ENCODE results near the gene NXF2.
"Not testable (repeated sequence)": the region's sequence is repeated elsewhere in the genome, so short reads cannot be mapped to it uniquely, and the experiment has no call there.

The NXF2 gene, protein sequence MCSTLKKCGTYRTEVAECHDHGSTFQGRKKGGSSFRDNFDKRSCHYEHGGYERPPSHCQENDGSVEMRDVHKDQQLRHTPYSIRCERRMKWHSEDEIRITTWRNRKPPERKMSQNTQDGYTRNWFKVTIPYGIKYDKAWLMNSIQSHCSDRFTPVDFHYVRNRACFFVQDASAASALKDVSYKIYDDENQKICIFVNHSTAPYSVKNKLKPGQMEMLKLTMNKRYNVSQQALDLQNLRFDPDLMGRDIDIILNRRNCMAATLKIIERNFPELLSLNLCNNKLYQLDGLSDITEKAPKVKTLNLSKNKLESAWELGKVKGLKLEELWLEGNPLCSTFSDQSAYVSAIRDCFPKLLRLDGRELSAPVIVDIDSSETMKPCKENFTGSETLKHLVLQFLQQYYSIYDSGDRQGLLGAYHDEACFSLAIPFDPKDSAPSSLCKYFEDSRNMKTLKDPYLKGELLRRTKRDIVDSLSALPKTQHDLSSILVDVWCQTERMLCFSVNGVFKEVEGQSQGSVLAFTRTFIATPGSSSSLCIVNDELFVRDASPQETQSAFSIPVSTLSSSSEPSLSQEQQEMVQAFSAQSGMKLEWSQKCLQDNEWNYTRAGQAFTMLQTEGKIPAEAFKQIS

DNA sequence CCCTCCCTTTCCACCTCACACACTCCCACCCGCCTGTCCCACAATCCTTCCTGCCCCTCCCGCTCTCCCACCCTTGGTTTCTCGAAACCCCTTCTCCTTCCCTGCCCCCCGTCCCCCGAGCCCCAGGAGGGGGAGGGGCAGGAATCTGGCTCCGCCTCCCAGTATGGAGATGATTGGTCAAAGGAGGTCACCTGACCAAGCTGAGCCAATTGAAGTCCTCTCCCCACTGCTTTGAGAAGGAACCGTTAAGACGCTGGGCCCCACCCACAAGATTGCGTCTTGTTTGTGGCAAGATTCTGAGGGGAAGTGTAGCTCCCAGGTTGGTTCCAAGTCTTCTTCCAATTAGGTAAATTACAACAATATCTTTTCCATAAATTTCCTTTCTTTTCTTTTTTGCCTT lies at the start of gene NXF2:
Gene NXF2, plus strand, starts transcription at position 275 of the 400 bp plus-strand sequence. CDS start 59,912 bp downstream, outside the sequence.
- DNase-seq (ENCODE audit: low spot score): not testable (repeated sequence)

DNA sequence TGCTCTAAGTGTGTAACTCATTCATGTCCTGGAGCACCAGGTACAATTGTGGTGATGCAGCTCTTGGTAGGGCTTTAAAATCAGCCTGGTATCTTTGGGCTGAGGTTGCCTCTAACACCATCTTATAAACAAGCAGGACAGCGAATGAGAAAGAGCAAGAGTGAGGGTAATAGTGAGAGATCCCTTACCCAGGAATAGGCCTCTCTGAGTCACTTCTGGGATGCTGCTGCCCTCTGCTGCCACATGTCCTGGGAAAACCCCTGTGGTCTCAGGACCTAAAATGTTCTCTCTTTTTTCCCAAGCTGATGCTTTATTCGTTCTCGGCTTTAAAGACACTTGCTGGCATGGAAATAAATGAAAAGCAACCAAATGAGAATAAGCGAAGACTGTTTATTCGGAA lies 39.0 kb upstream of the NXF2 start:
- DNase-seq (ENCODE audit: low spot score): not testable (repeated sequence)

DNA sequence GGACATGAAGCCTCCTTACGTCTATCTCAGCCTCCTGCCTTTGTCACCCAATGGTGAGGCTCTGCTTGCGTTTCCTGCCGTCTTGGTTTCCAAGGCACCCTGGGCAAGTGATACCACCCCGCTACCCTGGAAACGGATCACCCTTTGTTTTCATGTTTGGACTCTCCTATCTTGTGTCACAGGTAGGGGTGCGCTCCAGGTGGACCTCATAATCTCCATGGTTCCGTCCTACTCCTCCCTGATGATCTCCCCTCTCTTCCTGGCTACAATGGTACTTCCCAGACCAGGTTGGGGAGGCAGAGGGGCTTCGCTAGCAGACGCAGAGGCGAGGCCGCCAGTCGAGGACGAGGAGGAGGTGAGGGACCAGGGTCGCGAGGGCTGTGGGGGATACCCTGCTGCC lies 32.0 kb upstream of the NXF2 start, which contains the start of gene TCP11X1:
Gene TCP11X1, plus strand, starts transcription at position 316 of the 400 bp plus-strand sequence.
- DNase-seq (ENCODE audit: low spot score): not testable (repeated sequence)

DNA sequence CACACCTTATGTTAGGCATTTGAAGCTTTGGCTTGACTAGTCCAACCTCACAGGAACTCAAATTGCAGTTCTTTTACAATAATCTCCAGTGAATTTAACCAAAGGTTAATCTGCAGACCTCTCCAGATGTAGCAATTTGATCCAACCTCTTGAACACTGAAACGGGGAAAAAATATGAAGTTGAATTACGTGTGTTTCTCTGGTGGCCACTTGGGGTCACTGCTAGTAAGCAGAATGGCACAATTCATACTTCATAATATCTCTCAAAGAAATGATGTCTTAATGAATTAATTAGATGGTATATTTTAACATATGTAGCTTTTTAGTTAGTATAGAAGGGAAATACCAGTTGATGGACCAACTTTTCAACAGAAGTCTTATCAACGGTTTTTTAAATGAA lies 30.5 kb upstream of the NXF2 start:
- not testable (repeated sequence) for DNase-seq (ENCODE audit: low spot score)

DNA sequence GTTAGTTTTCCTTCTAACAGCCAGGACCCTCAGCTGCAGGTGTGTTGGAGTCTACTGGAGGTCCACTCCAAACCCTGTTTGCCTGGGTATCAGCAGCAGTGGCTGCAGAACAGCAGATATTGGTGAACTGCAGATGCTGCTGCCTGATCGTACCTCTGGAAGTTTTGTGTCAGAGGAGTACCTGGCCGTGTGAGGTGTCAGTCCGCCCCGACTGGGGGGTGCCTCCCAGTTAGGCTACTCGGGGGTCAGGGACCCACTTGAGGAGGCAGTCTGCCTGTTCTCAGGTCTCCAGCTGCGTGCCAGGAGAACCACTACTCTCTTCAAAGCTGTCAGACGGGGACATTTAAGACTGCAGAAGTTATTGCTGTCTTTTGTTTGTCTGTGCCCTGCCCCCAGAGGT lies 11.3 kb upstream of the NXF2 start:
- not testable (repeated sequence) for DNase-seq (ENCODE audit: low spot score)

DNA sequence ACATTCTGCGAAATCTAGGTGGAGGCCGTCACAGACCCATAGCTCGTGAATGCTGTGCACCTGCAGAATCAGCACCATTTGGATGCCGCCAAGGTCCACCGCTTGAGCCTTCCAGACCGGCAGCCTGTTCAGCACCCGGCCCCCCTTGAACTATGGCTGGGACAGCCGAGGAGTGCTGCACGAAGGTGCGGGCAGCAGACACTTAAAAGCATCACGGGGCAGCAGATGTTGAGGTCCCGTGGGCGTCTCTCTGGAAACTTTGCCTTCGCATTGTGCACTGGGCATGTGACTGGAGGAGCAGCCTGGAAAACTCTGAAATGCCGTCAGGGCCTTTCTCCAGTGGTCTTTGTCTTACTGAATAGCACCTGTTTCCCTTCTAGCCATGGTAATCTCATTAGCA lies 6.7 kb upstream of the NXF2 start:
- DNase-seq (ENCODE audit: low spot score): not testable (repeated sequence)

DNA sequence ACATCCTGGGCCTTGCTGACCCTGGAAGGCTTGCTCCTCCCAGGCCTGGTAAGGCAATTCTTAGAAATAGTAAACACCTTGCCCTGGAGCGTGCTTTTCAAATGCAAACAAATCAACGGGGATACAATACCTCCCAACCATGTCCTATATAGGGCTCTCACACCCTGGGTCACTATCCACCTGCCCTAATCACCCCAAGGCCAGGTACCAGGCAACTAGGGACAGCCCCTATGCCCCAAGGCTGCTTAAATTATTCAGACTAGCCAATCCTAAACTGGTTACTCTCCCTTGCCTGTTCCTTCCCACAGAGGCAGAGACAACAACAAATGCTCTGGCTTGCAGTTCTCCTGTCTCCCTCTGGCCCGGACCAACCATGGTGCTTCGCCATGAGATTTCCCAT lies 25.3 kb downstream of the NXF2 start:
- DNase-seq (ENCODE audit: low spot score): not testable (repeated sequence)

DNA sequence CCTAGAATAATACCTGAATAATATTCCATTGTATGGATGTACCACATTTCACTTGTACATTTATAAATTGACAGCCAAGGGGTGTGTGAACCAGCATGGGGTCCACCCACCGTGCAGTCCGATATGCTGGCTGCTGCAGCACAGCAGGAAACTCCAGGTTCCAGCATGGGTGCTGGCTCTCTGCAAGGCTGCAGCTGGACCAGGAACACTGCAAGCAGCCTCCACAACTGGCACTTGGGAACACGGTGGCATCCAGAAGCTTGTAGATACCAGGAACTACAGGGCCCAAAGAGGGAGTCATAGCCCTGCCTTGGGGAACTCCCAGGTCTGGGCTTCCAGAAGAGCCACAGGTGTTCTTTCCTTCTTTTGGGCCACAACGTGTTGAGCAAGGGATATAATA lies 91.2 kb downstream of the NXF2 start:
- no peak for DNase-seq (ENCODE audit: low spot score)

DNA sequence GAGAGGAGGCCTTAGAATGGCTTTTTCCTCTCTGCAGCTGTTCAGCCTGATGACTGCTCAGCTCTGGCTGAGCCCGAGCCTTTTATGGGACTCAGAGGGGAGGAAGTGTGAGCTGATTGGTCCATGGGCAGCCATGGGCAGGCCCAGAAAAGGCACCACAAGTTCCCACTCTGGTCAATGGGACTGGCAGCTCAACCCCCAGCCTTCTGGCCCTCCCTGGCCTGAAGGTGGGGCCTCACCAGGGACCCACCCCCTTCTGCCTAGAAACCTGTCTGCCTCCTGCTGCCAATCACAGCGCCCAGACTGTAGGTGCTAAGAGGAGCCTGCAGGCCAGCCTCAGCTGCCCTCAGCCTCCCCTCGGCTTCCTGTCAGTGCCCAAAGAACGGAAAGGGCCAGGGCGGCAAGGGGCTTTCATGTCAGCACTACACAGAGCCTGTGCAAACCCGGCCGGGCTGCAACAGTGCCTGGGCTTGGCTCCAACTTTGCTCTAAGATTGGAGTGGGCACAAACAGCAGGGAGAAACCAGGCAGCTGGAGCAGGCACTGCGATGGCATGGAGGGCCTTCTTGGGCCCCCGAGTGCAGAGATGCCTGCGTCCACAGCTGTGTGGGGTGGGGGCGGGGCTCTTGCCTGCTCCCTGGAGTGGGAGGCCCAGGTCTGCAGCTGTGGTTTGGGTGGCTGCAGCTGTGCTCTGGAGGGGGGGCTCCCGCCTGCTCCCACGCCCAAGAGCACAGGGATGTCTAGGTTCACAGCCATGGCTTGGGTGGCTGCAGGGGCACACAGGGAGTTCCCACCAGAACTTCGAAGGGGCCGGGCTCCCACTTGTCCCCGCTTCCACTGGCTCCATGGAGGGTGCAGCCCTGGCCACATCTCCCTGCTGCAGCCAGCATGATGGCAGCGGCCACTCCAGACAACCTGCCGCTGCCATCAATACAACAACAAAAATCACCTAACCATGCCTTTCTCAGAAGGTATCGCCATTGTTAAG lies 92.6 kb downstream of the NXF2 start:
- no peak for DNase-seq (ENCODE audit: low spot score)

DNA sequence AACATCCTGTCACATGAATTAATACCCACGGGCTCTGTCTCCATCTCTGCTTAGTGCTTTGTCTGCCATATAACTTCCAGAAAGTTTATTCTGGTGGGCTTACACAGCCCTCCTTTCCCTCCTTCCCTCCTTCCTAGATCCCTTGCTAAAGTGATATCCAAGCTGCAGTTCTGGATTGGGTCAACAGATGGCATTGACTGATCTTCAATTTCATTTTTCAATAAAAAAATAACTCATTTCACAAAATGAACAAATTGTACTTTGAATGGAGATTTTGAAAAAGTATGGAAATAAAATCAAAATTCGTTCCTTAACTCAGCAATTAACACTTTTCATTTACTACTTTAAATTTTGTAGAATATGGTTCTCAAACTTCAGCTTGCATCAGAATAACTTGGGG lies 94.9 kb downstream of the NXF2 start:
- DNase-seq (ENCODE audit: low spot score): no peak

DNA sequence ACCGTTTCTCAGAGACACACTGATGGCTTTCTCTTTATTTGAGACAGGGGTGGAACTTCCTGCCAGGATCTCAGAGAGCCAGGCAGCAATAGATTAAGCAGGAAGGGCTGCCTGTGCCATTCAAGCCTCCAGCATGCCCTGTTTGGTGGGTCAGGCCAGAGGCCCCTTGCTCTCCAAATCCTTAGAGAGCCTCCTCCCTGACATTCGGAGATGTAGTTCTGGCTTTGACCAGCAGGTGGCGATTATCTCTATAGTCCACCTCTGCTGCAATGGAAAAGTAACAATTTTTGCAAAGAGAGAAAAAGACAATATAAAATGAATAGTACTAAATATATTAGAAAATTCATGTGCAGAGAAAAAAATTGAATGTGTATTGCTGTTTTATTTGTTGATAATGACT lies 98.9 kb downstream of the NXF2 start:
- peak; percentile 69 for DNase-seq (ENCODE audit: low spot score)
